Panc1 (cell line): ENCODE measurements around the gene NELFB.

Experiments
- POLR2AphosphoS5 ChIP-seq: IDR thresholded peaks from 2 replicates; pipeline ENCODE4 v1.6.1; 2012; ENCODE audit warnings: mild to moderate bottlenecking, low read depth, low read length, moderate library complexity
- SIN3A ChIP-seq: IDR thresholded peaks from 2 replicates; pipeline ENCODE4 v1.6.1; 2012; ENCODE audit warnings: low read depth, mild to moderate bottlenecking, low read length, moderate library complexity, borderline replicate concordance; ENCODE audit not compliant: insufficient read depth
- TCF7L2 ChIP-seq: IDR thresholded peaks from 2 replicates; pipeline ENCODE4 v1.6.1; 2011; ENCODE audit warnings: mild to moderate bottlenecking, low read depth, low read length, inconsistent platforms
- TF ChIP-seq, protein P1 (sequence below): fragments of 450-650 bp; IDR thresholded peaks from 2 replicates; pipeline ENCODE4 v1.5.1; 2017; ENCODE audit warnings: mild to moderate bottlenecking
- TF ChIP-seq, protein P2 (sequence below), 2 experiments: IDR thresholded peaks; 2 replicates each; pipeline ENCODE4 v1.6.1; 2011 to 2012; ENCODE audit warnings: low read depth in 2 of 2, control low read depth in 1 of 2, low read length in 1 of 2, mild to moderate bottlenecking in 1 of 2, moderate library complexity in 1 of 2; ENCODE audit not compliant: insufficient read depth in 1 of 2

DNA sequence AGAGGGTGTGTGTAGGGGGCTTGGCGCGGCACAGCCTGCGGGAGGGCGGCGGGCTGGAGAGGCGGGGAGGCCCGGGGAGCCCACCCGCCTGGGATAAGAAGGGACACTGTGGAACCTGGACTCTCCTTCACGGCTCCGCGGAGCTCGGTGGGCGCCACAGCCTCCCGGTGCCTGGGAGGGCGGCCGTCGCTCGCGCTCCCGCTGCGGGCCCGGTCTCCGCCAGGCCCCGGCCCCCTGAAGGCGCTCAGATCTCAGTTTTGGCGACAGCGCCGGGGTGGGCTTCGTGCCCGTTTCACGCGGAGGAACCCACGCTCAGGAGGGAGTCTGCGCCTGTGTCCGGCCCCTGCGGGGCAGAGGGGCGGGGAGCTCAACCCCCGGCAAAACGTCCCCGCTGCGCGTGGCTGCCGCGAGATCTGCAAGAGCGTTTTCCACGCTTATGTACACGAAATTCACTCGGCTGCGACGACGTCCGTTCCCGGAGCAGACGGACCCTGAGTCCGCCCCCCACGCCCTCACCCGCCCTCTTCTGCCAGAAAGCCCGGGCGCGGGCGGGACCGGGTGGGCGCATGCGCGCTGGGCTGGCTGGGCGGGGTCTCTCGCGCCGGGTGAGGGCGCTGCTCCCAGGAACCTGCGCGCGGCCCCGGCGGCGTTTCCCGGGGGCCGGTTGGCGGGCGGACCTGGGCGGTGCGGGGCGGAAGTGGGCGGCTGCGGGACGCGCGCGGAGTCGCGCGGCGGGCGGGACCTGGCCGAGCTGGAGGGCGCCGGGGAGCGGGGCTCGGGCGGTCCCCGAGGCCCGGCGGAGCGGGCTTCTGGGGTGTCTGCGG, at the start of gene NELFB:
- TF ChIP-seq, protein P1, sequence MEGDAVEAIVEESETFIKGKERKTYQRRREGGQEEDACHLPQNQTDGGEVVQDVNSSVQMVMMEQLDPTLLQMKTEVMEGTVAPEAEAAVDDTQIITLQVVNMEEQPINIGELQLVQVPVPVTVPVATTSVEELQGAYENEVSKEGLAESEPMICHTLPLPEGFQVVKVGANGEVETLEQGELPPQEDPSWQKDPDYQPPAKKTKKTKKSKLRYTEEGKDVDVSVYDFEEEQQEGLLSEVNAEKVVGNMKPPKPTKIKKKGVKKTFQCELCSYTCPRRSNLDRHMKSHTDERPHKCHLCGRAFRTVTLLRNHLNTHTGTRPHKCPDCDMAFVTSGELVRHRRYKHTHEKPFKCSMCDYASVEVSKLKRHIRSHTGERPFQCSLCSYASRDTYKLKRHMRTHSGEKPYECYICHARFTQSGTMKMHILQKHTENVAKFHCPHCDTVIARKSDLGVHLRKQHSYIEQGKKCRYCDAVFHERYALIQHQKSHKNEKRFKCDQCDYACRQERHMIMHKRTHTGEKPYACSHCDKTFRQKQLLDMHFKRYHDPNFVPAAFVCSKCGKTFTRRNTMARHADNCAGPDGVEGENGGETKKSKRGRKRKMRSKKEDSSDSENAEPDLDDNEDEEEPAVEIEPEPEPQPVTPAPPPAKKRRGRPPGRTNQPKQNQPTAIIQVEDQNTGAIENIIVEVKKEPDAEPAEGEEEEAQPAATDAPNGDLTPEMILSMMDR: no peak
- TF ChIP-seq, protein P2, sequence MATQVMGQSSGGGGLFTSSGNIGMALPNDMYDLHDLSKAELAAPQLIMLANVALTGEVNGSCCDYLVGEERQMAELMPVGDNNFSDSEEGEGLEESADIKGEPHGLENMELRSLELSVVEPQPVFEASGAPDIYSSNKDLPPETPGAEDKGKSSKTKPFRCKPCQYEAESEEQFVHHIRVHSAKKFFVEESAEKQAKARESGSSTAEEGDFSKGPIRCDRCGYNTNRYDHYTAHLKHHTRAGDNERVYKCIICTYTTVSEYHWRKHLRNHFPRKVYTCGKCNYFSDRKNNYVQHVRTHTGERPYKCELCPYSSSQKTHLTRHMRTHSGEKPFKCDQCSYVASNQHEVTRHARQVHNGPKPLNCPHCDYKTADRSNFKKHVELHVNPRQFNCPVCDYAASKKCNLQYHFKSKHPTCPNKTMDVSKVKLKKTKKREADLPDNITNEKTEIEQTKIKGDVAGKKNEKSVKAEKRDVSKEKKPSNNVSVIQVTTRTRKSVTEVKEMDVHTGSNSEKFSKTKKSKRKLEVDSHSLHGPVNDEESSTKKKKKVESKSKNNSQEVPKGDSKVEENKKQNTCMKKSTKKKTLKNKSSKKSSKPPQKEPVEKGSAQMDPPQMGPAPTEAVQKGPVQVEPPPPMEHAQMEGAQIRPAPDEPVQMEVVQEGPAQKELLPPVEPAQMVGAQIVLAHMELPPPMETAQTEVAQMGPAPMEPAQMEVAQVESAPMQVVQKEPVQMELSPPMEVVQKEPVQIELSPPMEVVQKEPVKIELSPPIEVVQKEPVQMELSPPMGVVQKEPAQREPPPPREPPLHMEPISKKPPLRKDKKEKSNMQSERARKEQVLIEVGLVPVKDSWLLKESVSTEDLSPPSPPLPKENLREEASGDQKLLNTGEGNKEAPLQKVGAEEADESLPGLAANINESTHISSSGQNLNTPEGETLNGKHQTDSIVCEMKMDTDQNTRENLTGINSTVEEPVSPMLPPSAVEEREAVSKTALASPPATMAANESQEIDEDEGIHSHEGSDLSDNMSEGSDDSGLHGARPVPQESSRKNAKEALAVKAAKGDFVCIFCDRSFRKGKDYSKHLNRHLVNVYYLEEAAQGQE (IDR thresholded peaks at IDR 0.05; ENCODE audit: insufficient read depth in 1 of 2, low read depth in 2 of 2, low read length in 1 of 2): no peak
- TF ChIP-seq SIN3A (peak; percentile 54; the same call in 1 of the 2 replicates), POLR2AphosphoS5 (no peak; the same call in 1 of the 2 replicates), TCF7L2 (no peak)
